OCI-LY7 (cell line): ENCODE results near the gene NAA10.

Experiments
- EZH2phosphoT487 ChIP-seq: fragments of 200-600 bp; sonication (generic); IDR thresholded peaks from 2 replicates; pipeline ENCODE4 v1.6.1; 2018; ENCODE audit warnings: low read depth, borderline replicate concordance, mild to moderate bottlenecking, mixed run types, antibody characterized with exemption, low read length, moderate library complexity, mixed read lengths
- TF ChIP-seq, protein P1 (sequence below): fragments of 200-600 bp; sonication (generic); conservative IDR thresholded peaks from 2 replicates; pipeline ENCODE4 v1.5.1; 2014; ENCODE audit warnings: mild to moderate bottlenecking, antibody characterized with exemption, low read length, moderate library complexity, mixed read lengths

- TF ChIP-seq, protein P1, sequence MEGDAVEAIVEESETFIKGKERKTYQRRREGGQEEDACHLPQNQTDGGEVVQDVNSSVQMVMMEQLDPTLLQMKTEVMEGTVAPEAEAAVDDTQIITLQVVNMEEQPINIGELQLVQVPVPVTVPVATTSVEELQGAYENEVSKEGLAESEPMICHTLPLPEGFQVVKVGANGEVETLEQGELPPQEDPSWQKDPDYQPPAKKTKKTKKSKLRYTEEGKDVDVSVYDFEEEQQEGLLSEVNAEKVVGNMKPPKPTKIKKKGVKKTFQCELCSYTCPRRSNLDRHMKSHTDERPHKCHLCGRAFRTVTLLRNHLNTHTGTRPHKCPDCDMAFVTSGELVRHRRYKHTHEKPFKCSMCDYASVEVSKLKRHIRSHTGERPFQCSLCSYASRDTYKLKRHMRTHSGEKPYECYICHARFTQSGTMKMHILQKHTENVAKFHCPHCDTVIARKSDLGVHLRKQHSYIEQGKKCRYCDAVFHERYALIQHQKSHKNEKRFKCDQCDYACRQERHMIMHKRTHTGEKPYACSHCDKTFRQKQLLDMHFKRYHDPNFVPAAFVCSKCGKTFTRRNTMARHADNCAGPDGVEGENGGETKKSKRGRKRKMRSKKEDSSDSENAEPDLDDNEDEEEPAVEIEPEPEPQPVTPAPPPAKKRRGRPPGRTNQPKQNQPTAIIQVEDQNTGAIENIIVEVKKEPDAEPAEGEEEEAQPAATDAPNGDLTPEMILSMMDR = no peak
- TF ChIP-seq EZH2phosphoT487 = no peak
Observed at GRCh38 chrX:153882086-153882498, 52.7 kb downstream of the NAA10 start.
